HG03354 (cell line): ENCODE results near the gene NCSTN.

Source experiments
- ATAC-seq: cut with Tn5 transposase; IDR thresholded peaks from one replicate; pipeline ENCODE4 v1.9.1; 2021; ENCODE audit warnings: mild to moderate bottlenecking; ENCODE audit not compliant: unreplicated experiment, poor library complexity, severe bottlenecking

Gene NCSTN

GRCh38 chr1:160342953-160343869, at the start of gene NCSTN, which contains the start of gene COPA:
Gene NCSTN (plus strand): TSS chr1:160343383. CDS start chr1:160343397, 14 bp downstream.
Gene COPA (minus strand): TSS chr1:160343250. CDS start chr1:160343170, 80 bp downstream.
- ATAC-seq: peak; percentile 93

GRCh38 chr1:160296036-160296435, 47.1 kb upstream of the NCSTN start:
- no peak for ATAC-seq

DNA sequence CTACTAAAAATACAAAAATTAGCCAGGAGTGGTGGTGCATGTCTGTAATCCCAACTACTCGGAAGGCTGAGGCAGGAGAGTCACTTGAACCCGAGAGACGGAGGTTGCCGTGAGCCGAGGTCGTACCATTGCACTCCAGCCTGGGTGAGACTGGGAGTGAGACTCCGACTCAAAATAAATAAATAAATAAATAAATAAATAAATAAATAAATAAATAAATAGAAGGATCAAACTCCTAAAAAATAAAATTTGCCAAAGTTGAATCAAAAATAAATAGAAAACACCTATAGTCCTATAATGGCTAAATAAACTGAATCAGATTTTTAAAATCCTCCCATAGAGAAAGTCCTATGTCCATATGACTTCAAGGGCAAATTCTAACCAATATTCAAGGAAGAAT, 43.0 kb upstream of the NCSTN start:
- no peak for ATAC-seq

- ATAC-seq: no peak
Measured at GRCh38 chr1:160307118-160307791, 35.9 kb upstream of the NCSTN start.

GRCh38 chr1:160308451-160309184, 34.6 kb upstream of the NCSTN start:
- ATAC-seq: no peak

DNA sequence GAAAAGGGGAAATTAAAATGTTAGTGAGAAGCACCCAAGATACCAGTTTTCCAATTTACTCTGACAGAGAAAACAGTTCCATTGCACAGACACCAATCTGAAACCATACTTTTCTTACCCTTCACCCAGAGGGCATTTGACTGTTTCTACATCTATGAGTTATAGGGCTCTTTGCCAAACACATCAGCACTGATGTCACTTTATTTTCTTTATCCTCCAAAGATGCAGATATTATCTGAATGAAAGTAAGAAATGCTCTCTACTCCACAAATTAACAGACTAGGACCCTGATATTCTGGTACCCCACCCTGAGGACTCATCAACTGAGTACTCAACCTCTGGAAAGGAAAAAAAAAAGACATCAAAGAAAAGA, 34.0 kb upstream of the NCSTN start:
- no peak for ATAC-seq

DNA sequence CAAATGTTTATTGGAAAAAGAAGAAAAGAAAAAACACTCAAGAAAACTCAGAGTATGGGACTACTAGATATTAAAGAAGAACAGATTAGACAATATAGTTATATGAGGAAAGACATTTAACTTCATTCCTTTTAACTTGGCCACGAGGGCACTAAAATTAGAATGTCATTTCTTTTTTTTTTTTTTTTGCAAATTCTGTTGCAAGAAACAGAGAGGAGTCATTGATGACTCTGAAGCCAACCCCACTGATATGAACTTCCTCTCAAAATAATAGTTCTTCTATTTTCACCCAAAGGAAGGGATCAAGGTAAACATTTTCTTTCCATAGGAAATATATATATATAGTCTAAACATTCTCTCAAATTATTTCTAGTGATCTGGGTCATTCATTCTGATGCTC, 33.6 kb upstream of the NCSTN start:
- no peak for ATAC-seq

- no peak for ATAC-seq
Measured at GRCh38 chr1:160315359-160315758, 27.8 kb upstream of the NCSTN start.

DNA sequence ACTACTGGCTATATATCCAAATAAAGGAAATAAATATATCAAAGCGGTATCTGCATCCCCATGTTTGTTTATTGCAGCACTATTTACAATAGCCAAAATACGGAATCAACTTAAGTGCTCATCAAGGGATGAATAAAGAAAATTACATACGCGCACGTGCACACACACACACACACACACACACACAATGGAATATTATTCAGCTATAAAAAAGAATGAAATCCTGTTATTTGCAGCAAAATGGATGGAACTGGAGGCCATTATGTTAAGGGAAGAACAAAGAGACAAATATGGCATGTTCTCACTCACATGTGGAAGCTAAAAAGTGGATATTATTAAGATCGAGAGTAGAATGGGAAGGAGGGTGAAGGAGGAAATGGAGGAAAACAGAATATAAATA, 20.4 kb upstream of the NCSTN start:
- no peak for ATAC-seq

- no peak for ATAC-seq
Measured at GRCh38 chr1:160325252-160325651, 17.9 kb upstream of the NCSTN start.

GRCh38 chr1:160326418-160326817, 16.8 kb upstream of the NCSTN start:
- ATAC-seq: no peak

GRCh38 chr1:160328184-160328583, 15.0 kb upstream of the NCSTN start:
- ATAC-seq: no peak

DNA sequence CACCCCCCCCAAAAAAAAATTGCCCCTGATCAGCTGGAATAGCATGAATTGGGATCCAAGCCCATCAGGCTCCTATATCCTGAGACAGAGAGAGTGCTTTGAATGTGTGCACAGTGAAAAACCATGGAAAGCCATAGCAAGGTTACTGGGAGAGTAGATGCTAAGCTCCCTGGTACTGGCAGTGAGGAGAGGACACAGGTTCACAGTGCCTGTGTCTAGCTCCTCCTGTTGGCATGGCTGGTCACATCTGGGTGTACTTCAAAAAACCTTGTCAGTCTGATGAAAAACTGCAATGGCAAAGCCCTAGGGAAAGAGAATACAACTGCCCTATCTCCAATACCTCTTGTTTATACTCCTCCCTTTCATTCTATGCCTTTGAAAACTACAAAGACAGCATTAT, 13.1 kb upstream of the NCSTN start:
- no peak for ATAC-seq

DNA sequence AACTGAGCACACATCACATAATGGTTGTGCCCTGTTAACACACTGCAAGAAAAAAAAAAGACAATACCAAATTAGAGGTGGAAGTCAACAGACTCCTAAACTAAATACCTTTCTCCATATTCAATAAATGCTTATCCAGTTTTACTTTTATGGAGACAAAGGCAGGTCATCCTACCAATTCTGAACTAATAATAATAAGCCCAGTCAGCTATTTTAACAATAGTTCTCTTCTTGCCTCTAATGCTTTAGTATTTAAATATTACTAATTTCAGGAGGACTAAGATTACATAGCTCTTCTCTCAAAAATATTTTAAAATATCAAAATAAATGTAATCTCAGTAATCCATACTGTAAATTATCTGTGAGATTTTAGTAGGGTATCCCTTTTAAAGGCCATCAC, 10.7 kb upstream of the NCSTN start:
- no peak for ATAC-seq

DNA sequence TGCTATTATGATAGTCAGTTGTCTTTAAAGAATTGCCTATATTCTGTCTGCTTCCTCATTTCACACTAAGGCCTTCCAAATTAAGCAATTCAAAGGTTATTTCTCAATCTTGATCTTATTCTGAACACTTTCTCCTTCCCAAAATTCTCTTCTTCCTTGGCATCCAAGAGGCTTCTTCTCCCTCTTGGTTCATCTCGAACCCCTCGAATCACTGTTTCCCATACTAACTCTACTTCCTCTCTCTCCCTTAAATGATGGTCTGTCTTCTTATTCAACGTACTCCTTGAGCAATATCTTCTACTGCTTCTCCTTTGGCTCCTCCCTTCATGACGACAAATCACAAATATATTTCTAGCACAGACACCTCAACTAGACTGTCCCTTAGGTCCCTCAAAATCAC, 4.6 kb upstream of the NCSTN start:
- no peak for ATAC-seq

GRCh38 chr1:160340146-160340545, 3.0 kb upstream of the NCSTN start:
- ATAC-seq: no peak

GRCh38 chr1:160340866-160341265, 2.3 kb upstream of the NCSTN start:
- no peak for ATAC-seq

DNA sequence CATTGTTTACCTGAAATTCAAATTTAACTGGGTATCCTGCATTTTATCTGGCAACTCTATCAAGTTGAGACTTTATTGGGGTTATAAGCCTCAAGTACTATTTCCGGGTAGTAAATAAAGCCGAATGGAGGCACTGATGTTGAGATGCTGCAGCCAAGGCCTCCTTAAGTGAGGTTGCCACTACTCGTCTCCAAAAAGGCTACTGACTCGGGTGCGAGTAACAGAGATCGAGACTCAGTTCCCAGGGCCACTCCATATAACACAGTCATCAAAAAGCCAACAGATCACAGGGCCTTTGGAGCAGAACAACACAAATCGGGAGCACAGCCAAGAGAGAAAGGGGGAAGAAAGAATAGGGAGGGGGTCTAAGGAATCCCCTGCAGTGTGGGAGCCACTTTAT, 657 bp upstream of the NCSTN start:
- no peak for ATAC-seq

GRCh38 chr1:160344241-160344640, 1.1 kb downstream of the NCSTN start:
- ATAC-seq: no peak

DNA sequence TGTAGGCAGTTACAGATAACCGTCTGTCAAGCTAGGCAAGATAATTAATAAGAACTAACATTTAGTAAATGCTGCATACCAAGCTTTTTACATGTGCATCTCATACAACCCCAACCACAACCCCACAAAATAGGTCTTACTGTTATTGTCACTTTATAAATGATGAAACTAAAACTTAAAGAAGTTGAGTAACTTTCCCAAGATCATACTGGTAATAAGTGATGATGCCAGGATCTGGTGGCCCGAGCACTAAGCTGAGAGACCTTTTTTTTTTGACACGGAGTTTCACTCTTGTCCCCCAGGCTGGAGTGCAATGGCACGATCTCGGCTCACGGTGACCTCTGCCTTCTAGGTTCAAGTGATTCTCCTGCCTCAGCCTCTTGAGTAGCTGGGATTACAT, 1.8 kb downstream of the NCSTN start:
- ATAC-seq: no peak
